Measurements from ENCODE around the gene ZSWIM3.

GRCh38 chr20:45814314-45814713, 43.1 kb upstream of the ZSWIM3 start:
- TF ChIP-seq CTCF (IDR thresholded peaks at IDR 0.05; ENCODE audit: low read depth, low read length, missing input control) (no peak), ATF3 (IDR thresholded peaks at IDR 0.05) (no peak)

All from liver (tissue), 3 donors.